ENCODE measurements around the gene STPG1.
A peak's percentile ranks its signal among the peaks of the same experiment; 100 is the strongest.

Gene STPG1

GRCh38 chr1:24324903-24325302 lies 88.7 kb downstream of the STPG1 start:
- Mint-ChIP-seq H3K9me3 (no peaks in the 10 kb centered on the region), H3K27me3 (ENCODE audit: low read depth, poor library complexity) (peaks cover 61% of the 10 kb centered on the region), H3K4me1 (peaks cover 50% of the 10 kb centered on the region), H3K4me3 (no peak overlapping the region), H3K36me3 (ENCODE audit: low read depth) (no peaks in the 10 kb centered on the region), H3K27ac (no peak overlapping the region)
- no peak for TF ChIP-seq CTCF (IDR thresholded peaks at IDR 0.05)
- DNase-seq = no peak

- Mint-ChIP-seq H3K4me3 (no peak overlapping the region), H3K36me3 (ENCODE audit: low read depth) (no peaks in the 10 kb centered on the region), H3K27ac (no peak overlapping the region), H3K9me3 (no peaks in the 10 kb centered on the region), H3K4me1 (peaks cover 50% of the 10 kb centered on the region), H3K27me3 (ENCODE audit: low read depth, poor library complexity) (peaks cover 73% of the 10 kb centered on the region)
- TF ChIP-seq CTCF (IDR thresholded peaks at IDR 0.05) = no peak
- DNase-seq = no peak
Measured at GRCh38 chr1:24323281-24323680, 90.3 kb downstream of the STPG1 start.

DNA sequence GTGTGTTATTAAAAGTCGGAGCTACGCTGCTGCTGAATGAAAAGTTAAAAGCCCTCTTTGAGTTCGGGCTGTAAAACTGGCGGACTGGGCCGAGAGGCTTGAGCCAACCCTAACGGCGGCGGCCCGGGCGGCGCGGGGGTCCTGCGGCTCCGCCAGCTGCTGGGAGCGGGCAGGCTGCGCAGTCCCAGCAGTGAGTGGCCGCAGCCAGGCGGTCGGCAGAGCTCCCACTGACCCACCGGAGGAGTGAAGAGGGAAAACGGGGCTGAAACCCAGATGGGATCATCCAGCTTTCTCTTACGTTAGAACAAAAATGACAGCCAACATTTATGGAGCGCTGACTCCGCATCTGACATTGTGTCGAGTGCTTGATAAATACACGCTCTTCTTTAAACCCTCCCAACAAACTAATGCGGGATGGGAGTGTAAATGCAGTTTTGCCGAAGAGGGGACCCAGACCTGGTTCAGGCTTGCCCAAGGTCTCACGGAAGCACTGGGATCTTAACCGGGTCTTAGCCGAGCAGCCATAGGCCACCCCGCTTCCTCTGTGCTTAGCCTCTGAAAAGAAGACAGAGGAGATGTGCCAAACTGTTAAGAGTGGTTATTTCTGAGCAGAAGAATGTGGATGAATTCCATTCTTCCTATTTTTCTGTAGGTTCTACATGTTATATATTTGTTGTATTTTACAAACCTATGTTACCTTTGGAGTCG lies 91.0 kb downstream of the STPG1 start:
- peak; percentile 61 for DNase-seq
- peaks cover 76% of the 10 kb centered on the region for H3K27me3 Mint-ChIP-seq (ENCODE audit: low read depth, poor library complexity)
- no peaks in the 10 kb centered on the region for H3K36me3 Mint-ChIP-seq (ENCODE audit: low read depth)
- no peaks in the 10 kb centered on the region for H3K9me3 Mint-ChIP-seq
- peak overlapping the region; percentile 86 for H3K4me3 Mint-ChIP-seq
- peaks cover 56% of the 10 kb centered on the region for H3K4me1 Mint-ChIP-seq
- TF ChIP-seq CTCF (IDR thresholded peaks at IDR 0.05) = no peak
- H3K27ac Mint-ChIP-seq = no peak overlapping the region

- no peak for TF ChIP-seq CTCF (IDR thresholded peaks at IDR 0.05)
- Mint-ChIP-seq H3K27ac (no peak overlapping the region), H3K4me1 (peaks cover 60% of the 10 kb centered on the region), H3K27me3 (ENCODE audit: low read depth, poor library complexity) (peaks cover 72% of the 10 kb centered on the region), H3K4me3 (peak overlapping the region; percentile 86), H3K36me3 (ENCODE audit: low read depth) (no peaks in the 10 kb centered on the region), H3K9me3 (no peaks in the 10 kb centered on the region)
- DNase-seq = peak; percentile 55
Measured at GRCh38 chr1:24321697-24322469, 91.7 kb downstream of the STPG1 start.

- Mint-ChIP-seq H3K9me3 (no peaks in the 10 kb centered on the region), H3K4me3 (peak overlapping the region; percentile 24), H3K36me3 (ENCODE audit: low read depth) (no peaks in the 10 kb centered on the region), H3K27ac (no peak overlapping the region), H3K4me1 (peaks cover 60% of the 10 kb centered on the region), H3K27me3 (ENCODE audit: low read depth, poor library complexity) (peaks cover 72% of the 10 kb centered on the region)
- TF ChIP-seq CTCF (IDR thresholded peaks at IDR 0.05) = no peak
- DNase-seq = no peak
Measured at GRCh38 chr1:24321126-24321525, 92.5 kb downstream of the STPG1 start.
